ENCODE measurements around the gene NXPH3.

NXPH3 gene

GRCh38 chr17:49624896-49625295 lies 49.2 kb downstream of the NXPH3 start:
- Histone ChIP-seq H3K4me1 (ENCODE audit: insufficient read depth, poor library complexity, severe bottlenecking) (no peaks in the 10 kb centered on the region), H3K36me3 (ENCODE audit: low read depth) (peaks cover 33% of the 10 kb centered on the region), H3K9me3 (ENCODE audit: severe bottlenecking) (no peaks in the 10 kb centered on the region), H3K4me3 (ENCODE audit: severe bottlenecking) (no peak overlapping the region), H3K27me3 (ENCODE audit: insufficient read depth, poor library complexity, severe bottlenecking) (no peaks in the 10 kb centered on the region), H3K27ac (ENCODE audit: poor library complexity, severe bottlenecking) (no peak overlapping the region)
- ATAC-seq (ENCODE audit: low read depth) (no peak), DNase-seq (ENCODE audit: low spot score) (no peak)
- no peak for TF ChIP-seq CTCF (IDR thresholded peaks at IDR 0.05; ENCODE audit: poor library complexity, severe bottlenecking)

GRCh38 chr17:49629447-49629846 lies 53.8 kb downstream of the NXPH3 start:
- Histone ChIP-seq H3K27ac (ENCODE audit: poor library complexity, severe bottlenecking) (no peak overlapping the region), H3K27me3 (ENCODE audit: insufficient read depth, poor library complexity, severe bottlenecking) (no peaks in the 10 kb centered on the region), H3K9me3 (ENCODE audit: severe bottlenecking) (peaks cover 2% of the 10 kb centered on the region), H3K36me3 (ENCODE audit: low read depth) (peaks cover 14% of the 10 kb centered on the region), H3K4me1 (ENCODE audit: insufficient read depth, poor library complexity, severe bottlenecking) (peaks cover 3% of the 10 kb centered on the region), H3K4me3 (ENCODE audit: severe bottlenecking) (no peak overlapping the region)
- DNase-seq (ENCODE audit: low spot score) (no peak), ATAC-seq (ENCODE audit: low read depth) (no peak)
- TF ChIP-seq CTCF (IDR thresholded peaks at IDR 0.05; ENCODE audit: poor library complexity, severe bottlenecking): no peak

- H3K9me3 ChIP-seq (ENCODE audit: severe bottlenecking): peaks cover 2% of the 10 kb centered on the region
- ATAC-seq (ENCODE audit: low read depth) (no peak), DNase-seq (ENCODE audit: low spot score) (no peak)
- no peak overlapping the region for H3K4me3 ChIP-seq (ENCODE audit: severe bottlenecking)
- no peak for TF ChIP-seq CTCF (IDR thresholded peaks at IDR 0.05; ENCODE audit: poor library complexity, severe bottlenecking)
- H3K27me3 ChIP-seq (ENCODE audit: insufficient read depth, poor library complexity, severe bottlenecking): no peaks in the 10 kb centered on the region
- H3K4me1 ChIP-seq (ENCODE audit: insufficient read depth, poor library complexity, severe bottlenecking): peaks cover 3% of the 10 kb centered on the region
- no peak overlapping the region for H3K27ac ChIP-seq (ENCODE audit: poor library complexity, severe bottlenecking)
- H3K36me3 ChIP-seq (ENCODE audit: low read depth): peaks cover 8% of the 10 kb centered on the region
Measured at GRCh38 chr17:49630113-49630900, 54.6 kb downstream of the NXPH3 start.

GRCh38 chr17:49631496-49631895 lies 55.8 kb downstream of the NXPH3 start:
- H3K27me3 ChIP-seq (ENCODE audit: insufficient read depth, poor library complexity, severe bottlenecking): no peaks in the 10 kb centered on the region
- H3K4me1 ChIP-seq (ENCODE audit: insufficient read depth, poor library complexity, severe bottlenecking): peaks cover 5% of the 10 kb centered on the region
- no peak overlapping the region for H3K27ac ChIP-seq (ENCODE audit: poor library complexity, severe bottlenecking)
- H3K4me3 ChIP-seq (ENCODE audit: severe bottlenecking): no peak overlapping the region
- peaks cover 2% of the 10 kb centered on the region for H3K9me3 ChIP-seq (ENCODE audit: severe bottlenecking)
- DNase-seq (ENCODE audit: low spot score) (no peak), ATAC-seq (ENCODE audit: low read depth) (no peak)
- peaks cover 7% of the 10 kb centered on the region for H3K36me3 ChIP-seq (ENCODE audit: low read depth)
- no peak for TF ChIP-seq CTCF (IDR thresholded peaks at IDR 0.05; ENCODE audit: poor library complexity, severe bottlenecking)
